ENCODE data around the gene TFIP11.

GRCh38 chr22:26527167-26527566 is 14.9 kb upstream of the TFIP11 start:
- TF ChIP-seq SIN3A (IDR thresholded peaks at IDR 0.05; ENCODE audit: borderline replicate concordance, insufficient read depth, low read length) = no peak
- TF ChIP-seq TAF1 (IDR thresholded peaks at IDR 0.05; ENCODE audit: borderline replicate concordance, insufficient read depth, low read length) = no peak
- no peak for TF ChIP-seq REST (IDR thresholded peaks at IDR 0.05; ENCODE audit: insufficient read depth in 1 of 2, low read depth in 2 of 2, low read length in 2 of 2)
- no peak for TF ChIP-seq POLR2AphosphoS5 (IDR thresholded peaks at IDR 0.05; ENCODE audit: low read depth, low read length)

Measured in PFSK-1 (cell line).